CD14-positive monocyte (primary cell): Measurements from ENCODE around the gene AGAP1. TPM values are rescaled to one million over a fixed set of nuclear protein-coding genes. Genes with fewer than 3 reads are reported as not detected.

ENCODE experiments used
- DNase-seq, 3 donors: peaks; one replicate each; pipeline ENCODE4 v3.0.0-alpha.2; 2011 to 2022
- H2AFZ ChIP-seq: 2 replicates; pipeline ENCODE4 v1.6.0; 2012; ENCODE audit warnings: mild to moderate bottlenecking, low read depth, low read length, inconsistent platforms; ENCODE audit not compliant: insufficient read depth, poor library complexity, severe bottlenecking
- H3K27ac ChIP-seq, 2 donors: 1 replicate in 1 of 2; 2 replicates in 1 of 2; pipeline ENCODE4 v1.5.1; 2012 to 2013; ENCODE audit warnings: low read length in 2 of 2, control low read depth in 1 of 2, inconsistent platforms in 1 of 2, low read depth in 1 of 2, mild to moderate bottlenecking in 1 of 2
- H3K27me3 ChIP-seq, 2 donors: one replicate each; pipeline versions ENCODE4 v1.6.0 to v1.6.1; 2011 to 2013; ENCODE audit warnings: low read length in 2 of 2; ENCODE audit not compliant: control insufficient read depth in 2 of 2, insufficient read depth in 2 of 2
- H3K36me3 ChIP-seq, 2 donors: replicated peaks in 1 of 2; 1 replicate in 1 of 2; 2 replicates in 1 of 2; pipeline versions ENCODE4 v1.5.1 to v1.6.1; 2012 to 2013; ENCODE audit warnings: low read length in 2 of 2, control low read depth in 1 of 2, inconsistent platforms in 1 of 2, mild to moderate bottlenecking in 1 of 2; ENCODE audit not compliant: insufficient read depth in 2 of 2, control insufficient read depth in 1 of 2
- H3K4me1 ChIP-seq, 2 donors: 1 replicate in 1 of 2; 2 replicates in 1 of 2; pipeline versions ENCODE4 v1.5.1 to v1.6.1; 2012 to 2013; ENCODE audit warnings: low read length in 2 of 2, control low read depth in 1 of 2, inconsistent platforms in 1 of 2, mild to moderate bottlenecking in 1 of 2, moderate library complexity in 1 of 2; ENCODE audit not compliant: insufficient read depth in 2 of 2, control insufficient read depth in 1 of 2
- H3K4me2 ChIP-seq: replicated peaks from 2 replicates; pipeline ENCODE3; 2012; ENCODE audit warnings: low read length, moderate library complexity, mild to moderate bottlenecking; ENCODE audit not compliant: poor library complexity, severe bottlenecking; ENCODE audit errors: extremely low read depth
- H3K4me3 ChIP-seq, 3 experiments: fragments of 200-600 bp in 1 of 3; sonication (generic) in 1 of 3; replicated peaks in 1 of 3; 1 replicate in 2 of 3; 2 replicates in 1 of 3; pipeline ENCODE4 v1.5.1; 2011 to 2013; ENCODE audit warnings: low read length in 3 of 3, mild to moderate bottlenecking in 3 of 3, control low read depth in 2 of 3, low read depth in 2 of 3, inconsistent platforms in 1 of 3, moderate library complexity in 1 of 3
- H3K79me2 ChIP-seq: 2 replicates; pipeline ENCODE4 v1.6.0; 2012; ENCODE audit warnings: mild to moderate bottlenecking, control low read depth, inconsistent platforms, low read length, moderate library complexity; ENCODE audit not compliant: insufficient read depth
- H3K9ac ChIP-seq: 2 replicates; pipeline ENCODE4 v1.6.0; 2017; ENCODE audit warnings: low read length, mild to moderate bottlenecking; ENCODE audit not compliant: insufficient read depth, poor library complexity, severe bottlenecking
- H3K9me3 ChIP-seq, 2 donors: replicated peaks in 1 of 2; 1 replicate in 1 of 2; 2 replicates in 1 of 2; pipeline versions ENCODE4 v1.5.1 to v1.6.1; 2012 to 2013; ENCODE audit warnings: low read length in 2 of 2, control low read depth in 1 of 2; ENCODE audit not compliant: control insufficient read depth in 1 of 2, insufficient read depth in 1 of 2
- H4K20me1 ChIP-seq: 2 replicates; pipeline ENCODE4 v1.6.0; 2012; ENCODE audit warnings: mild to moderate bottlenecking, low read length, control low read depth, moderate library complexity; ENCODE audit not compliant: insufficient read depth
- H3K27ac Mint-ChIP-seq, 7 donors: one replicate each; pipeline ENCODE4 v1.8.0; 2020; ENCODE audit warnings: mild to moderate bottlenecking in 7 of 7, mixed read lengths in 7 of 7, moderate library complexity in 6 of 7, inconsistent platforms in 2 of 7
- H3K27me3 Mint-ChIP-seq, 3 donors: one replicate each; pipeline ENCODE4 v1.8.0; 2021 to 2022; ENCODE audit warnings: low read depth in 3 of 3, mild to moderate bottlenecking in 3 of 3, mixed read lengths in 3 of 3, moderate library complexity in 3 of 3, inconsistent platforms in 1 of 3
- H3K36me3 Mint-ChIP-seq, 2 donors: one replicate each; pipeline ENCODE4 v1.8.0; 2020; ENCODE audit warnings: mixed read lengths in 2 of 2, inconsistent platforms in 1 of 2, mild to moderate bottlenecking in 1 of 2
- H3K4me1 Mint-ChIP-seq: one replicate; pipeline ENCODE4 v1.8.0; 2020; ENCODE audit warnings: mild to moderate bottlenecking, mixed read lengths
- H3K4me3 Mint-ChIP-seq, 2 donors: one replicate each; pipeline ENCODE4 v1.8.0; 2020; ENCODE audit warnings: mild to moderate bottlenecking in 2 of 2, mixed read lengths in 2 of 2, moderate library complexity in 1 of 2
- H3K9me3 Mint-ChIP-seq, 7 donors: one replicate each; pipeline ENCODE4 v1.8.0; 2020 to 2022; ENCODE audit warnings: mixed read lengths in 7 of 7, mild to moderate bottlenecking in 6 of 7, moderate library complexity in 6 of 7, inconsistent platforms in 2 of 7
- CTCF ChIP-seq: fragments of 200-600 bp; IDR thresholded peaks from one replicate; pipeline ENCODE4 v1.8.0; 2022; ENCODE audit warnings: antibody characterized with exemption, mild to moderate bottlenecking
- WGBS: methylation state at CpG from one replicate; pipeline ENCODE4 v1.1.5; 2013; ENCODE audit warnings: missing lambda C conversion rate; ENCODE audit not compliant: insufficient coverage; 5-methylcytosine and 5-hydroxymethylcytosine counted together
- intact Hi-C, 2 donors: fragments of 100-400 bp; cut with micrococcal nuclease; formaldehyde crosslinking; loops; one replicate each; pipeline versions ENCODE4 v1.15.0 to v1.15.1; 2023
- polyA plus RNA-seq, 3 donors: library from polyadenylated mRNA; depleted of rRNA in 1 of 3; unstranded in 2 of 3; stranded (reverse) in 1 of 3; fragments of 300-500 nt in 2 of 3; fragments of >200 nt in 1 of 3; fragmentation: Illumina TruSeq in 2 of 3; gene quantifications; 1 replicate in 2 of 3; 2 replicates in 1 of 3; pipeline ENCODE4 v1.2.3, GENCODE V29; 2012 to 2021

Gene AGAP1
- polyA plus RNA-seq, 3 donors: 0.12 TPM; not detected in 2

GRCh38 chr2:235813398-235813797 lies 319.6 kb downstream of the AGAP1 start:
- peaks cover 0 to 4% (median 2%) of the 10 kb centered on the region in 3 donors for H3K27me3 Mint-ChIP-seq
- no peak overlapping the region for H3K4me2 ChIP-seq
- no peak for DNase-seq
- no peaks in the 10 kb centered on the region for H3K4me1 ChIP-seq
- WGBS: 92% methylated on average over 12 of the region's 12 CpGs
- no peak overlapping the region for H2AFZ ChIP-seq
- H3K9me3 Mint-ChIP-seq: peaks cover 0 to 12% (median 2%) of the 10 kb centered on the region in 7 donors
- no peaks in the 10 kb centered on the region for H4K20me1 ChIP-seq
- H3K9ac ChIP-seq: no peak overlapping the region
- H3K27ac ChIP-seq: no peak overlapping the region
- H3K27me3 ChIP-seq: no peaks in the 10 kb centered on the region
- no peaks in the 10 kb centered on the region for H3K79me2 ChIP-seq
- H3K36me3 ChIP-seq: no peaks in the 10 kb centered on the region
- H3K27ac Mint-ChIP-seq: no peak overlapping the region
- H3K9me3 ChIP-seq: peaks cover 0 to 3% of the 10 kb centered on the region in 2 donors
- intact Hi-C loops: no loop called here
- no peak overlapping the region for H3K4me3 ChIP-seq
- TF ChIP-seq CTCF: no peak
- no peak overlapping the region for H3K4me3 Mint-ChIP-seq
- no peaks in the 10 kb centered on the region for H3K36me3 Mint-ChIP-seq
- no peaks in the 10 kb centered on the region for H3K4me1 Mint-ChIP-seq

DNA sequence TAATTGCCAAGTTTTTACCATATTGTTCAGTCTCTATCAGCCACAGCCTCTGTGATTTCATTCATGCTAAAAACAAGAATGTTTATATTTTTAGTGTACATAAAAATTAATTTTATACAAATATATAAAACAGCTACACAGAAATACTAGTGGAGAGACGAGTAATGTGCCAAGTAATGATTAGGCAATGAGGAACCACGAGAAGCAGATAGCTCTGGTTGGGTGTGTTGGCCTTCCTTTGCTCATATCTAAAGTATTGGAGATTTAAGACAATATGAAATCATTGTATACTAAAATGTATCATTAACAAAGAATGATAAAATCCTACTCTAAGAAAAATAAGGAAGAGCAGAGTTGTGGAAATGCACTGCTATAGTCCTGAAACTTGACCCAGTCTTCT lies 326.7 kb downstream of the AGAP1 start:
- H3K36me3 ChIP-seq: no peaks in the 10 kb centered on the region
- TF ChIP-seq CTCF: no peak
- peaks cover 0 to 9% (median 4%) of the 10 kb centered on the region in 7 donors for H3K9me3 Mint-ChIP-seq

More for the DNA sequence above, 326.7 kb downstream of the AGAP1 start:
- intact Hi-C loops: no loop called here
- Histone ChIP-seq H4K20me1 (no peaks in the 10 kb centered on the region), H3K4me1 (no peaks in the 10 kb centered on the region), H3K27ac (no peak overlapping the region), H3K4me3 (no peak overlapping the region), H3K4me2 (no peak overlapping the region), H3K27me3 (no peaks in the 10 kb centered on the region), H3K79me2 (no peaks in the 10 kb centered on the region), H2AFZ (no peak overlapping the region), H3K9me3 (peaks cover 0 to 4% of the 10 kb centered on the region in 2 donors), H3K9ac (no peak overlapping the region)
- Mint-ChIP-seq H3K36me3 (no peaks in the 10 kb centered on the region), H3K4me3 (no peak overlapping the region), H3K4me1 (no peaks in the 10 kb centered on the region), H3K27ac (no peak overlapping the region), H3K27me3 (peaks cover 0 to 4% (median 2%) of the 10 kb centered on the region in 3 donors)
- DNase-seq: no peak
- WGBS: no CpG with 5 or more reads among the region's 2 CpGs
